AG04450 (cell line): ENCODE data around the gene GCDH. TPM values are rescaled to one million over a fixed set of nuclear protein-coding genes. Genes with fewer than 3 reads are reported as not detected.

Experiments used
- CTCF ChIA-PET: fragments of 300-600, 350-600 bp; formaldehyde crosslinking; extraction: SDS; loops from one replicate; lab custom pipeline; 2022; ENCODE audit warnings: antibody characterized with exemption, inconsistent platforms; lab: Charles Lee
- POLR2A ChIA-PET: fragments of 350-600 bp; formaldehyde crosslinking; extraction: SDS; loops from one replicate; lab custom pipeline; 2021; ENCODE audit warnings: antibody characterized with exemption, inconsistent platforms; lab: Yijun Ruan, JAX
- DNase-seq: peaks from one replicate; pipeline ENCODE4 v3.0.0-alpha.2; 2011; ENCODE audit warnings: low read depth, low spot score
- H3K27ac ChIP-seq: one replicate; pipeline ENCODE4 v1.5.1; 2012; ENCODE audit warnings: low read depth, low read length, control low read depth
- H3K27me3 ChIP-seq: one replicate; pipeline ENCODE4 v1.6.0; 2012; ENCODE audit warnings: low read length; ENCODE audit not compliant: control insufficient read depth, insufficient read depth
- H3K4me3 ChIP-seq: 2 replicates; pipeline ENCODE4 v1.5.1; 2011; ENCODE audit warnings: mild to moderate bottlenecking, low read depth, low read length, control low read depth
- H3K9me3 ChIP-seq: 2 replicates; pipeline ENCODE4 v1.5.1; 2012; ENCODE audit warnings: low read length; ENCODE audit not compliant: control insufficient read depth, insufficient read depth
- CTCF ChIP-seq: IDR thresholded peaks from 2 replicates; pipeline ENCODE4 v1.5.1; 2011; ENCODE audit warnings: low read depth, low read length, control low read depth, inconsistent platforms
- polyA plus RNA-seq: library from polyadenylated mRNA; depleted of rRNA; stranded (reverse); fragments of >200 nt; gene quantifications from 2 replicates; pipeline ENCODE4 v1.2.3, GENCODE V29; 2011

Gene GCDH
- polyA plus RNA-seq, 1 experiment, result 11.4 TPM

- no peak overlapping the region for H3K4me3 ChIP-seq
- POLR2A ChIA-PET, result no interaction called here
- H3K9me3 ChIP-seq, result no peaks in the 10 kb centered on the region; the same call in 1 of the 2 replicates
- TF ChIP-seq CTCF, result no peak
- CTCF ChIA-PET, result no interaction called here
- H3K27me3 ChIP-seq, result no peaks in the 10 kb centered on the region
- H3K27ac ChIP-seq, result no peak overlapping the region
- DNase-seq, result no peak
Observed at GRCh38 chr19:12924621-12925310, 33.8 kb downstream of the GCDH start.

GRCh38 chr19:12930002-12930645 lies 39.2 kb downstream of the GCDH start:
- Histone ChIP-seq H3K27me3 (no peaks in the 10 kb centered on the region), H3K9me3 (no peaks in the 10 kb centered on the region; the same call in 1 of the 2 replicates), H3K4me3 (no peak overlapping the region), H3K27ac (no peak overlapping the region)
- no peak for DNase-seq
- POLR2A ChIA-PET, result interaction anchor here (0.5 kb wide), 1 partner anchor 16 kb away, joined by 3 read pairs; no protein-coding TSS in a partner anchor
- CTCF ChIA-PET, result no interaction called here
- TF ChIP-seq CTCF, result no peak

GRCh38 chr19:12932392-12933286 lies 41.7 kb downstream of the GCDH start:
- Histone ChIP-seq H3K4me3 (peak overlapping the region; percentile 92), H3K27ac (peak overlapping the region; percentile 22), H3K27me3 (no peaks in the 10 kb centered on the region), H3K9me3 (no peaks in the 10 kb centered on the region; the same call in 1 of the 2 replicates)
- TF ChIP-seq CTCF, result no peak
- DNase-seq, result no peak
- CTCF ChIA-PET, result interaction anchor here (1.3 to 1.4 kb wide), 2 partner anchors 12 to 172 kb away, joined by 3 to 4 read pairs; no protein-coding TSS in a partner anchor
- POLR2A ChIA-PET, result interaction anchor here (0.9 to 2.3 kb wide), 7 partner anchors 9 to 144 kb away, joined by 3 to 13 read pairs (median 5); partner anchors contain the start of genes DNASE2, GCDH, RAD23A and SYCE2

GRCh38 chr19:12933287-12934072 lies 42.5 kb downstream of the GCDH start, which contains the start of gene FARSA:
FARSA (minus strand) TSS chr19:12933711; CDS start chr19:12933696, 15 bp downstream.
- Histone ChIP-seq H3K9me3 (no peaks in the 10 kb centered on the region; the same call in 1 of the 2 replicates), H3K4me3 (peak within 1 kb of the TSS; percentile 92), H3K27me3 (no peaks in the 10 kb centered on the region), H3K27ac (peak within 1 kb of the TSS; percentile 22)
- TF ChIP-seq CTCF, result no peak
- ChIA-PET CTCF (interaction anchor here (1.3 kb wide), 1 partner anchor 173 kb away, joined by 4 read pairs; no protein-coding TSS in a partner anchor), POLR2A (interaction anchor here (0.5 to 2.3 kb wide), 10 partner anchors 8 to 158 kb away, joined by 3 to 13 read pairs (median 4); partner anchors contain the start of genes DNASE2, GCDH, RAD23A and SYCE2)
- peak; percentile 74 for DNase-seq
